Gastroesophageal sphincter (tissue), 4 donors: ENCODE data around the gene OR4E2. TPM values are rescaled to one million over a fixed set of nuclear protein-coding genes. Genes with fewer than 3 reads are reported as not detected.
"Not testable (repeated sequence)": the region's sequence is repeated elsewhere in the genome, so short reads cannot be mapped to it uniquely, and the experiment has no call there.

Experiments used
- ATAC-seq: fragments of 150-250 bp; one replicate; pipeline ENCODE4 v1.9.1; 2016; ENCODE audit warnings: mild to moderate bottlenecking, moderate library complexity
- H3K27ac ChIP-seq, 4 donors: fragments of 200-600 bp; sonication (generic) in 3 of 4; 1 replicate in 3 of 4; 2 replicates in 1 of 4; pipeline ENCODE4 v1.5.1; 2016 to 2019
- H3K27me3 ChIP-seq: fragments of 200-600 bp; sonication (generic); one replicate; pipeline ENCODE4 v1.5.1; 2019
- H3K36me3 ChIP-seq, 2 donors: fragments of 200-600 bp; sonication (generic); one replicate each; pipeline ENCODE4 v1.5.1; 2019; ENCODE audit warnings: control low read depth in 1 of 2
- H3K4me1 ChIP-seq, 3 donors: fragments of 200-600 bp; sonication (generic); 1 replicate in 2 of 3; 2 replicates in 1 of 3; pipeline ENCODE4 v1.5.1; 2016 to 2019; ENCODE audit warnings: control low read depth in 2 of 3
- H3K4me3 ChIP-seq, 2 donors: fragments of 200-600 bp; sonication (generic); one replicate each; pipeline ENCODE4 v1.5.1; 2019; ENCODE audit warnings: mild to moderate bottlenecking in 1 of 2, moderate library complexity in 1 of 2
- H3K9me3 ChIP-seq, 3 donors: fragments of 200-600 bp; sonication (generic); one replicate each; pipeline ENCODE4 v1.5.1; 2017 to 2019; ENCODE audit warnings: control low read depth in 2 of 3
- CTCF ChIP-seq, 4 experiments: fragments of 200-600 bp in 2 of 4; fragments of 450-650 bp in 2 of 4; sonication (generic) in 1 of 4; IDR thresholded peaks; one replicate each; pipeline ENCODE4 v1.5.1; 2017 to 2019; ENCODE audit warnings: antibody characterized with exemption in 4 of 4, mild to moderate bottlenecking in 2 of 4, moderate library complexity in 2 of 4
- EP300 ChIP-seq: sonication (generic); formaldehyde crosslinking; IDR thresholded peaks from one replicate; pipeline ENCODE4 v1.6.1; 2017; ENCODE audit warnings: antibody characterized with exemption, mild to moderate bottlenecking
- POLR2A ChIP-seq, 2 donors: fragments of 450-650 bp; IDR thresholded peaks; one replicate each; pipeline ENCODE4 v1.6.1; 2017; ENCODE audit warnings: antibody characterized with exemption in 2 of 2, mild to moderate bottlenecking in 2 of 2, moderate library complexity in 1 of 2
- POLR2AphosphoS5 ChIP-seq: sonication (generic); formaldehyde crosslinking; IDR thresholded peaks from one replicate; pipeline ENCODE4 v1.6.1; 2017; ENCODE audit warnings: antibody characterized with exemption
- WGBS, 2 donors: methylation state at CpG; one replicate each; pipeline ENCODE4 v1.1.5; 2018; ENCODE audit warnings: low coverage in 1 of 2; 5-methylcytosine and 5-hydroxymethylcytosine counted together
- total RNA-seq, 4 donors: library from RNA; depleted of rRNA; stranded (reverse); fragments of >200 nt; gene quantifications; one replicate each; pipeline ENCODE4 v1.1.0, GENCODE V29; 2016

The OR4E2 gene
- total RNA-seq, 4 donors from 2014 or later: not detected

- H3K36me3 ChIP-seq: no peaks in the 10 kb centered on the region
- H3K9me3 ChIP-seq: peaks cover 0 to 6% (median 0%) of the 10 kb centered on the region in 3 donors
- no peak for ATAC-seq
- H3K4me1 ChIP-seq: no peaks in the 10 kb centered on the region
- no peak overlapping the region for H3K27ac ChIP-seq
- no peak overlapping the region for H3K4me3 ChIP-seq
- 83 to 100% methylated on average over 1 to 2 of the region's 2 CpGs for WGBS, 2 donors
- no peaks in the 10 kb centered on the region for H3K27me3 ChIP-seq
- TF ChIP-seq POLR2A (IDR thresholded peaks at IDR 0.05) (no peak), CTCF (IDR thresholded peaks at IDR 0.05) (no peak), EP300 (no peak), POLR2AphosphoS5 (no peak)
Measured at GRCh38 chr14:21686468-21686867, 32.8 kb downstream of the OR4E2 start.

GRCh38 chr14:21694425-21694824, 40.8 kb downstream of the OR4E2 start:
- TF ChIP-seq EP300: no peak
- TF ChIP-seq CTCF (IDR thresholded peaks at IDR 0.05): no peak
- no peak for TF ChIP-seq POLR2AphosphoS5
- TF ChIP-seq POLR2A (IDR thresholded peaks at IDR 0.05): no peak
- peaks cover 0 to under 1% (median 0%) of the 10 kb centered on the region in 3 donors for H3K9me3 ChIP-seq
- no peak overlapping the region for H3K27ac ChIP-seq
- no peak overlapping the region for H3K4me3 ChIP-seq
- no peaks in the 10 kb centered on the region for H3K27me3 ChIP-seq
- no peaks in the 10 kb centered on the region for H3K36me3 ChIP-seq
- no peak for ATAC-seq
- no peaks in the 10 kb centered on the region for H3K4me1 ChIP-seq

DNA sequence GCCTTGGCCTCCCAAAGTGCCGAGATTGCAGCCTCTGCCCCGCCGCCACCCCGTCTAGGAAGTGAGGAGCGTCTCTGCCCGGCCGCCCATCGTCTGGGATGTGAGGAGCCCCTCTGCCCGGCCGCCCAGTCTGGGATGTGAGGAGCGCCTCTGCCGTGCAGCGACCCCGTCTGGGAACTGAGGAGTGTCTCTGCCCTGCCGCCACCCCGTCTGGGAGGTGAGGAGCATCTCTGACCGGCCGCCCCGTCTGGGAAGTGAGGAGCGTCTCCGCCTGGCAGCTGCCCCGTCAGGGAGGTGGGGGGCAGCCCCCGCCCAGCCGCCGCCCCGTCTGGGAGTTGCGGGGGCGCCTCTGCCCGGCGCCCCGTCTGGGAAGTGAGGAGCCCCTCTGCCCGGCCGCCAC, 44.0 kb downstream of the OR4E2 start:
- H3K36me3 ChIP-seq, H3K9me3 ChIP-seq, H3K27me3 ChIP-seq, H3K27ac ChIP-seq, H3K4me1 ChIP-seq, H3K4me3 ChIP-seq, ATAC-seq: not testable (repeated sequence)
- no CpG with 5 or more reads among the region's 33 CpGs for WGBS, 2 donors

DNA sequence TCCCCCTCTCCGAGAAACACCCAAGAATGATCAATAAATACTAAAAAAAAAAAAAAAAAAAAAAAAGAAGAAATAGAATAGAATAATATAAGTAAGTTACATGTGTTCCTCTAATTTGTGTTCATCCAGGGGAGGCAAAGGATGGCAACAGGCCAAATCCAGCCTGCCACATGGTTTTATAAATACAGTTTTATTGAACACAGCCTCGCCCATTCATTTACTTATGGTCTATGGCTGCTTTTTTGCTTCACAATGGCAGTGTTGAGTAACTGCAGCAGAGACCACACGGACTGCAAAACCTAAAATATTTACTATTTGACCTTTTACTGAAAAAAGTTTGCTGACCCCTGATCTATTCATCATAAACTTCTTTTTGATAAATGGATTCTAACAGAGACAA, 44.9 kb downstream of the OR4E2 start:
- not testable (repeated sequence) for H3K27ac ChIP-seq, H3K27me3 ChIP-seq, H3K4me3 ChIP-seq, H3K4me1 ChIP-seq, ATAC-seq, H3K9me3 ChIP-seq, H3K36me3 ChIP-seq
- 33 to 50% methylated on average over 1 to 2 of the region's 3 CpGs for WGBS, 2 donors

DNA sequence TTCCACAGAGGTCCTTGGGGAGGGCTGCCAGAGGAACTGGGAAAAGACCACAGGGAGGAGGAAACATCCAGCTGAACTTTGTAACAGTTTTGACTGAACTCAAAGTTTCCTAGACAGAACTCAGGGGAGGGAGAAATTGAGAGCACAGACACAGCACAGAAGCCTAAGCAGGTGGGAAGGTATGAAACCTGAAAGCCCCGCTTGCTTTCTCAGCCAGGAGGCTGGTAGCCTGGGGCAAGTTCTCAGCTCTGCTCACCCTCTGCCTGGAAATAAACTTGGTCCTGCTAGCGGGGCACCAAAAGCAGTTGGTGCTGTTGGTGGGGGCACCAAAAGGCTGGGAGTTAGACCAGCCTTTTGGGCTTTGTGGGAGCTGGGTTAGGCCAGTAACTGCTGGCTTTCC, 45.9 kb downstream of the OR4E2 start:
- Histone ChIP-seq H3K4me3 (no peak overlapping the region), H3K4me1 (no peaks in the 10 kb centered on the region), H3K36me3 (no peaks in the 10 kb centered on the region), H3K9me3 (no peaks in the 10 kb centered on the region), H3K27ac (no peak overlapping the region), H3K27me3 (no peaks in the 10 kb centered on the region)
- ATAC-seq: no peak
- TF ChIP-seq POLR2A (IDR thresholded peaks at IDR 0.05) (no peak), CTCF (IDR thresholded peaks at IDR 0.05) (no peak), POLR2AphosphoS5 (no peak), EP300 (no peak)
- 86% methylated on average over 1 of the region's 2 CpGs; no CpG with 5 or more reads in 1 of the 2 donors for WGBS, 2 donors

GRCh38 chr14:21702316-21702715, 48.7 kb downstream of the OR4E2 start:
- H3K9me3 ChIP-seq: peaks cover 0 to 20% (median 0%) of the 10 kb centered on the region in 3 donors
- no peak overlapping the region for H3K27ac ChIP-seq
- no peak for TF ChIP-seq EP300
- no peak for TF ChIP-seq CTCF (IDR thresholded peaks at IDR 0.05)
- H3K4me3 ChIP-seq: no peak overlapping the region
- no peaks in the 10 kb centered on the region for H3K27me3 ChIP-seq
- 45 to 76% methylated on average over 2 of the region's 2 CpGs for WGBS, 2 donors
- no peaks in the 10 kb centered on the region for H3K4me1 ChIP-seq
- no peak for ATAC-seq
- H3K36me3 ChIP-seq: no peaks in the 10 kb centered on the region
